ENCODE results near the gene SPATS2. TPM values are rescaled to one million over a fixed set of nuclear protein-coding genes. Genes with fewer than 3 reads are reported as not detected.

The SPATS2 gene
- total RNA-seq, 6 experiments from 2014 or later, result 33.4 to 64.4 (median 50.9) TPM

DNA sequence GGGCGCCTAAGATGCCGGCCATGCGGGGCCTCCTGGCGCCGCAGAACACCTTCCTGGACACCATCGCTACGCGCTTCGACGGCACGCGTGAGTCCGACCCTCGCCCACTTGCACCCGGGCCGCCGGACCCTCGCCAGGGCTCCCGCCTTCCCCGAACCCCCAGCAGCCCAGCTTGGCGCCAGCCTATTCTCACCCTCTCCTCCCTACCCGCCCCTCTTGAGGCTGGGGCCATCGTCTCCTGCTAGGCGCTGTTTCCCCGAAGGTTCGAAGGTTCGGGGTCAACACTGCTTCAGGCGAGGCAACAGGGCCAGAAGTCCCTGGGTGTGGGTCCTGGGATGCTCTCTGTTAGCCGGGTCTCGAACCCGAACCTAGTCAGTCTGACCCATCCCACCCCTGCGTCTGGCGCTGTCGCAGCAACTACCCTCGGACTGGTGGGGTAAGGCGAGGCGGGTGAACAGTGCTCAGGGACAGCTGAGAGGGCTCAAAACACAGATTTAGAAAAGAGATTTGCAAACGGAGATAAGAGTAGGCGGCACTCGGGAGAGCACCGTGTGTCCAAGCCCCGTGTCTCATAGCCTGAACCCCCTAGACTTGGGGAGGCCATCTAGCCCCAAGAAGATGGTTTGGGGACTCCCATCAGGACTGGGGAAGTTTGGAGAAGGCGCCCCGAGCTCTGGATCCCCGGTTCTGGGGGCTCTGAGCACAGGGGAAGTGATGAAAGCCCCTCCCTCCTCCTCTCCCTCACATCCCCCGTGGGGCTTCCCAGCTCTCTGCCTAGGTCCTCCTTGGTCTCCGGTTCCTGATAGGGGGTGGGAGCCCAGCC lies 172.4 kb downstream of the SPATS2 start:
- H3K27ac Mint-ChIP-seq, result no peak overlapping the region
- H3K27me3 Mint-ChIP-seq (ENCODE audit: insufficient read depth), result peaks cover 32% of the 10 kb centered on the region
- H3K9me3 Mint-ChIP-seq, result no peaks in the 10 kb centered on the region
- H3K4me1 Mint-ChIP-seq (ENCODE audit: low read depth), result peaks cover 27% of the 10 kb centered on the region
- no peak for DNase-seq
- no peak for TF ChIP-seq CTCF (IDR thresholded peaks at IDR 0.05)
- no peaks in the 10 kb centered on the region for H3K36me3 Mint-ChIP-seq (ENCODE audit: low read depth)
- H3K4me3 Mint-ChIP-seq, result 0 out of 2 replicates have a peak overlapping the region, but pooled peaks have one; percentile 7

DNA sequence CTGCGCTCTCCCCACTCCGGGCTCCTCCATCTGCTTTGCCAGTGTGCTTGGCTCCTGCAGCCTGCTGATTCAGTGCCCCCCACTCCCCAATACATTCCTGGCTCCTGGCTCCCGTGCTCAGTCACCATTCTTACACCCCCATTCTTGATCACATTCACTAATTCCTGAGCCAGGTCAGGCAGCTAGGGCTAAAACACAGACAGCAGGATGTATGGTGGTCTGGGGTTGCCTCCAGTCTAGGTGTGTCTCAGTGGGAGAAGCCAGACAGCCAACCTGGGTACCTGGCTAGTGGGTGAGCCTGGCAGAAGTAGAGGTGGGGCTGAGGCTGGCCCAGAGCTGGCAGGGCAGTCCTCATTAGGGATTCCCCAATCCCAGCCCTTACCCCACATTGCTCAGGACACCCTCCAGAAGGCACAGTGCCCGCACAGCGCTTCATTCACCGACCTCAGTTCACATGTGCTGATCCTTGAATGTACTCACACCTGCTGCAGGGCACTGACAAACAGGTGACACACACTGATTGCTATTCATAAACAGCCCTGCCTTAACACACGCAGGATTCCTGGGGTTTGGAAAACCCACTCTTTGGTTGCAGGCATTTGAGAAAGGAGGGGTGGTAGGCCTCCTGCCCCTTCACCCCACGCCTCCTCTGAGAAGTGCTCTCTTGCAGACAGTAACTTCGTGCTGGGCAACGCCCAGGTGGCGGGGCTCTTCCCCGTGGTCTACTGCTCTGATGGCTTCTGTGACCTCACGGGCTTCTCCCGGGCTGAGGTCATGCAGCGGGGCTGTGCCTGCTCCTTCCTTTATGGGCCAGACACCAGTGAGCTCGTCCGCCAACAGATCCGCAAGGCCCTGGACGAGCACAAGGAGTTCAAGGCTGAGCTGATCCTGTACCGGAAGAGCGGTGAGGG lies 173.2 kb downstream of the SPATS2 start:
- Mint-ChIP-seq H3K4me3 (no peak overlapping the region), H3K9me3 (no peaks in the 10 kb centered on the region), H3K27me3 (ENCODE audit: insufficient read depth) (peaks cover 37% of the 10 kb centered on the region), H3K27ac (no peak overlapping the region), H3K36me3 (ENCODE audit: low read depth) (no peaks in the 10 kb centered on the region), H3K4me1 (ENCODE audit: low read depth) (peaks cover 21% of the 10 kb centered on the region)
- no peak for TF ChIP-seq CTCF (IDR thresholded peaks at IDR 0.05)
- DNase-seq, result no peak

- no peak for DNase-seq
- H3K9me3 Mint-ChIP-seq, result no peaks in the 10 kb centered on the region
- no peaks in the 10 kb centered on the region for H3K36me3 Mint-ChIP-seq (ENCODE audit: low read depth)
- peaks cover 38% of the 10 kb centered on the region for H3K27me3 Mint-ChIP-seq (ENCODE audit: insufficient read depth)
- H3K27ac Mint-ChIP-seq, result no peak overlapping the region
- H3K4me3 Mint-ChIP-seq, result no peak overlapping the region
- TF ChIP-seq CTCF (IDR thresholded peaks at IDR 0.05), result no peak
- H3K4me1 Mint-ChIP-seq (ENCODE audit: low read depth), result peaks cover 13% of the 10 kb centered on the region; the same call in 1 of the 2 replicates
These were observed 174.0 kb downstream of the SPATS2 start for GRCh38 chr12:49541140-49541861.

GRCh38 chr12:49541911-49542505 lies 174.7 kb downstream of the SPATS2 start:
- H3K36me3 Mint-ChIP-seq (ENCODE audit: low read depth), result no peaks in the 10 kb centered on the region
- no peak for TF ChIP-seq CTCF (IDR thresholded peaks at IDR 0.05)

More at GRCh38 chr12:49541911-49542505, 174.7 kb downstream of the SPATS2 start:
- peaks cover 40% of the 10 kb centered on the region for H3K27me3 Mint-ChIP-seq (ENCODE audit: insufficient read depth)
- DNase-seq, result no peak
- H3K9me3 Mint-ChIP-seq, result no peaks in the 10 kb centered on the region
- no peak overlapping the region for H3K27ac Mint-ChIP-seq
- H3K4me1 Mint-ChIP-seq (ENCODE audit: low read depth), result peaks cover 6% of the 10 kb centered on the region; the same call in 1 of the 2 replicates
- no peak overlapping the region for H3K4me3 Mint-ChIP-seq
